NB4 (cell line): ENCODE measurements around the gene DPF1.

ENCODE experiments used
- TF ChIP-seq, protein P1 (sequence below): IDR thresholded peaks from one replicate; pipeline ENCODE4 v1.5.1; 2012; ENCODE audit warnings: low read depth, low read length
- TF ChIP-seq, protein P2 (sequence below): IDR thresholded peaks from 2 replicates; pipeline ENCODE4 v1.6.1; 2011; ENCODE audit warnings: low read depth, low read length

DNA sequence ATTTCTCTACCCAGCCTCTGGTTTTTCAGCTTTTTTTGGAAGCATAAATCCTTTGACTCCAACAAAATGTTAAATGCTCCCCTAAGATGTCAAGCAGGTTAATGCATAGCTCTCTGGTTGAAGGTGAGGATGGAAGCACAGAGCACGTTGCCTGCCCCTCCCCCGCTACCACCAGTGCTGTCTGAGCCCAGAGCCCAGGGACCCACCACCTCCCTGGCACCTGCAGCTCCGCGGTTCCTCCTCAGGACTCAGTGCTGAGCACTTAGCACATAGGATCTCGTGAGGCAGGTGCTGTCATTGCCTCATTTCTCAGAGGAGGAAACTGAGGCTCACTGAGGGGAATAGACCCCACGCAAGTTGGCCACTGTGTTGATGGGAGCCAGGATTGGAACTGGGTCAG lies 48.6 kb downstream of the DPF1 start:
- TF ChIP-seq, protein P1, sequence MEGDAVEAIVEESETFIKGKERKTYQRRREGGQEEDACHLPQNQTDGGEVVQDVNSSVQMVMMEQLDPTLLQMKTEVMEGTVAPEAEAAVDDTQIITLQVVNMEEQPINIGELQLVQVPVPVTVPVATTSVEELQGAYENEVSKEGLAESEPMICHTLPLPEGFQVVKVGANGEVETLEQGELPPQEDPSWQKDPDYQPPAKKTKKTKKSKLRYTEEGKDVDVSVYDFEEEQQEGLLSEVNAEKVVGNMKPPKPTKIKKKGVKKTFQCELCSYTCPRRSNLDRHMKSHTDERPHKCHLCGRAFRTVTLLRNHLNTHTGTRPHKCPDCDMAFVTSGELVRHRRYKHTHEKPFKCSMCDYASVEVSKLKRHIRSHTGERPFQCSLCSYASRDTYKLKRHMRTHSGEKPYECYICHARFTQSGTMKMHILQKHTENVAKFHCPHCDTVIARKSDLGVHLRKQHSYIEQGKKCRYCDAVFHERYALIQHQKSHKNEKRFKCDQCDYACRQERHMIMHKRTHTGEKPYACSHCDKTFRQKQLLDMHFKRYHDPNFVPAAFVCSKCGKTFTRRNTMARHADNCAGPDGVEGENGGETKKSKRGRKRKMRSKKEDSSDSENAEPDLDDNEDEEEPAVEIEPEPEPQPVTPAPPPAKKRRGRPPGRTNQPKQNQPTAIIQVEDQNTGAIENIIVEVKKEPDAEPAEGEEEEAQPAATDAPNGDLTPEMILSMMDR, result no peak
- TF ChIP-seq, protein P2, sequence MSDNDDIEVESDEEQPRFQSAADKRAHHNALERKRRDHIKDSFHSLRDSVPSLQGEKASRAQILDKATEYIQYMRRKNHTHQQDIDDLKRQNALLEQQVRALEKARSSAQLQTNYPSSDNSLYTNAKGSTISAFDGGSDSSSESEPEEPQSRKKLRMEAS, result no peak
